HepG2 (cell line): Measurements from ENCODE around the gene ATF1. TPM values are rescaled to one million over a fixed set of nuclear protein-coding genes. Genes with fewer than 3 reads are reported as not detected.

Experiments
- BHLHE40 ChIP-seq: IDR thresholded peaks from 2 replicates; pipeline ENCODE4 v1.6.1; 2011; ENCODE audit warnings: low read length, improper control_type of control experiment
- BRF2 ChIP-seq: sonication (generic); formaldehyde crosslinking; IDR thresholded peaks from 2 replicates; pipeline ENCODE4 v1.8.1; 2022; ENCODE audit warnings: mild to moderate bottlenecking, missing genetic modification reagents
- FUBP1 ChIP-seq: sonication (generic); formaldehyde crosslinking; IDR thresholded peaks from 2 replicates; pipeline ENCODE4 v1.5.1; 2020; ENCODE audit warnings: missing genetic modification reagents, mild to moderate bottlenecking, borderline replicate concordance
- MED8 ChIP-seq: sonication (generic); formaldehyde crosslinking; IDR thresholded peaks from 2 replicates; pipeline ENCODE4 v1.8.1; 2023; ENCODE audit warnings: mild to moderate bottlenecking, missing genetic modification reagents; ENCODE audit not compliant: insufficient replicate concordance
- ZBTB10 ChIP-seq: sonication (generic); formaldehyde crosslinking; IDR thresholded peaks from 2 replicates; pipeline ENCODE4 v1.4.0; 2020; ENCODE audit warnings: missing genetic modification reagents, borderline replicate concordance
- ZNF282 ChIP-seq: fragments of 450-650 bp; IDR thresholded peaks from 2 replicates; pipeline ENCODE4 v1.6.1; 2018; ENCODE audit not compliant: partially characterized antibody
- ZNF430 ChIP-seq: sonication (generic); formaldehyde crosslinking; IDR thresholded peaks from 2 replicates; pipeline ENCODE4 v1.9.0; 2021; ENCODE audit warnings: mild to moderate bottlenecking, missing genetic modification reagents
- polyA plus RNA-seq, 8 experiments: library from polyadenylated mRNA; depleted of rRNA in 3 of 8; stranded (reverse) in 7 of 8; unstranded in 1 of 8; fragments of >200 nt; fragmentation: Illumina TruSeq in 4 of 8; extraction: Trizol in 4 of 8; gene quantifications; 2 replicates each; pipeline versions ENCODE4 v1.2.1 to v1.2.3, GENCODE V29; 2011 to 2016; ENCODE audit warnings: low read depth in 4 of 8, missing spikeins in 1 of 8, mixed read lengths in 1 of 8; ENCODE audit not compliant: insufficient read depth in 1 of 8
- total RNA-seq, 5 experiments: library from RNA; depleted of rRNA; stranded (reverse); fragments of >200 nt; fragmentation: Illumina TruSeq; extraction: Trizol; gene quantifications; 2 replicates each; pipeline ENCODE4 v1.2.3, GENCODE V29; 2016; ENCODE audit warnings: low read depth in 1 of 5

ATF1 gene
- total and polyA plus RNA-seq, 2 of the 13 experiments (the other 11 are each of a cell fraction or from before 2014, with no cell fraction given): 29.3 to 52.0 TPM

GRCh38 chr12:50764286-50765094 is 589 bp downstream of the ATF1 start (continued):
- TF ChIP-seq ZNF430 (no peak), MED8 (CRISPR knock-in tag) (no peak), BRF2 (no peak), ZNF282 (no peak), BHLHE40 (no peak; the same call in 1 of the 2 replicates), FUBP1 (CRISPR knock-in tag) (no peak), ZBTB10 (CRISPR knock-in tag) (peak; percentile 20; the same call in 1 of the 2 replicates)
